GM19023 (cell line): ENCODE data around the gene PIGS.
"Not testable (repeated sequence)": the region's sequence is repeated elsewhere in the genome, so short reads cannot be mapped to it uniquely, and the experiment has no call there.

ENCODE experiments used
- ATAC-seq: cut with Tn5 transposase; IDR thresholded peaks from one replicate; pipeline ENCODE4 v1.9.1; 2021; ENCODE audit warnings: mild to moderate bottlenecking, moderate library complexity; ENCODE audit not compliant: unreplicated experiment

The PIGS gene

GRCh38 chr17:28532050-28532960 lies 39.0 kb downstream of the PIGS start:
- ATAC-seq: no peak

GRCh38 chr17:28530926-28531325 lies 40.4 kb downstream of the PIGS start:
- ATAC-seq: no peak

- no peak for ATAC-seq
Measured at GRCh38 chr17:28530250-28530649, 41.1 kb downstream of the PIGS start.

DNA sequence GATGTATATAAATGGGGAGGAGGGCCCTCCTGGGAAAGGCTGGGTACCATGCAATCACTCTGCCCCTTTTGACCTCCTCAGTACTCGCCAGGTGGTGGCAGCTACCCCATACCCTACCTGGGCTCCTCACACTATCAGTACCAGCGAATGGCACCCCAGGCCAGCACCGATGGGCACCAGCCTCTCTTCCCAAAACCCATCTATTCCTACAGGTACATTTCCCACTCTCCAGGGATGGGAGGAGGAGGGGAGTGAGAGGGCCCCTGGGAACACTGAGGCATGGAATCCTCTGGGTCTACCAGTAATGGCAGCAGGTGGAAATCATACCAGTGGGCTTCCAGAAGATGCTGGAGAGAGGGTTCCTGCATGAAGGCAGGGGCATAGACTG lies 42.3 kb downstream of the PIGS start:
- ATAC-seq: no peak

GRCh38 chr17:28528327-28529012 lies 42.9 kb downstream of the PIGS start:
- ATAC-seq: no peak

DNA sequence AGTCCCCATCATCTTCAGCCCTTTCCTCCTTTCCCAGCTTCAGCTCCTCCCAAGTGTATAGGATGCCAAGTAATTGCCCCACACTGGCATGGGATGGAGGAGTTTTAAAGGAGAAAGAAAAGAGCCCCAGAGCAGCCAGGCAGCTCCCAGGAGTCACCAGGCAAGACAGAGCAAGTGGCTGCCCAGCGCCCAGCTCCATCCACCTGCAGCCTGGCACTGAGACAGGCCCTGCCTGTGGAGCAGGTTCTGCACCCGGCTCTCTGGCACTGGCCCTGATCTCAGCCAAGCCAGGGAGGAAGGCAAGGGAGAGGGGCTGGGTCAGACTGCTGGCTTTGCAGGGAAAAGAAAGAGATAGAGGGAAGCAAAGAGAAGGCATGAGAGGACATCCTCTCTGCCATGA lies 43.5 kb downstream of the PIGS start:
- ATAC-seq: no peak

- no peak for ATAC-seq
Measured at GRCh38 chr17:28527181-28527681, 44.1 kb downstream of the PIGS start.

DNA sequence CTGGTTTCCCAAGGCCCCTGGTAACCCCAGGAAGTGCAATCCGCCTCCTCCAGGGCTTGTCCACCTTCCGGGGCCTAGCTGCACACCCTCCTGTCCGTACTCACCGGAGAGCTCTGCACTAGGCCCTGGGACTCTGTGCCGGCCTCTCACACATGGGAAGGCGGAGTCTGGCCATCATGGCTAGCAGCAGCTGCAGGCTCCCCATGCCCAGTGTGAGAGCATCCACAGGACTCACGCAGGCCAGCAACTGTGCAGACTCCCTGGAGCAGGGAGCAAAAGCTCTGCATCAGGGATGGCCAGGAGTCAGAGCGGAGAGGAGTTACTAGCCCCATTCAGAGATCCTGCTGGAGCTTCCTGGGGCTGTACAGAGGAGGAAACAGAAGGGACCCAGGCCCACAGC lies 44.9 kb downstream of the PIGS start:
- no peak for ATAC-seq

DNA sequence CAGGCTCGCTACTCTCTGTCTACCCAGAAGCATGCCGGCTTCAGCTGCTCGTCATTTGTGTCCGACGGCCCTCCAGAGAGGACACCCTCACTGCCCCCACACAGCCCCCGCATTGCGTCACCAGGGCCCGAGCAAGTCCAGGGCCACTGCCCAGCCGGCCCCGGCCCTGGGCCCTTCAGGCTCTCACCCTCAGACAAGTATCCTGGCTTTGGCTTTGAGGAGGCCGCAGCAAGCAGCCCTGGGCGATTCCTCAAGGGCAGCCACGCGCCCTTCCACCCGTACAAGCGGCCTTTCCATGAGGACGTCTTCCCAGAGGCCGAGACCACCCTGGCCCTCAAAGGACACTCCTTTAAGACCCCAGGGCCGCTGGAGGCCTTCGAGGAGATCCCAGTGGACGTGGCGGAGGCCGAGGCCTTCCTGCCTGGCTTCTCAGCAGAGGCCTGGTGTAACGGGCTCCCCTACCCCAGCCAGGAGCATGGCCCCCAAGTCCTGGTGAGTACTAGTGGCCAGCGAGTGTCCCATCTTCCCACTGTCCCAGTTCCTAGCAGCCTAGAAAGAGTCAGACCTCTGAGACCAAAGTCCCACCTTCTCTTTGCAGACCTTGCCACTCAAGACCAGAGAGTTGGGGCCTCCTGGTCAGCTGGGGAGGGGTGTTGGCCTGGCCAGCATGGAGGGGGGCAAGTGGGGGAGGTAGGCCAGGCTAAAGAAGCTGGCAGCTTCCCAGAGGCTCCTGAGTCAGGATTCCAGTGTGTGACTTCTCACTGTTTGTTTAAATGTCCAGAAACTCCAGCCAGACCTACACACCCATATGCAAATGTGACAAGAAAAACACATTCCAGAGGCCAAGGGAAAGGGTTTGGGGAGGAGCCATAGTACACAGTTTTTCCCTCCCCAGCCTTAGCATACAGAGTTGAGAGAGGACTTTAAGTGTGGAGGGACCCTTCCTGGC lies 46.6 kb downstream of the PIGS start:
- no peak for ATAC-seq

- ATAC-seq: no peak
Measured at GRCh38 chr17:28523876-28524275, 47.4 kb downstream of the PIGS start.

DNA sequence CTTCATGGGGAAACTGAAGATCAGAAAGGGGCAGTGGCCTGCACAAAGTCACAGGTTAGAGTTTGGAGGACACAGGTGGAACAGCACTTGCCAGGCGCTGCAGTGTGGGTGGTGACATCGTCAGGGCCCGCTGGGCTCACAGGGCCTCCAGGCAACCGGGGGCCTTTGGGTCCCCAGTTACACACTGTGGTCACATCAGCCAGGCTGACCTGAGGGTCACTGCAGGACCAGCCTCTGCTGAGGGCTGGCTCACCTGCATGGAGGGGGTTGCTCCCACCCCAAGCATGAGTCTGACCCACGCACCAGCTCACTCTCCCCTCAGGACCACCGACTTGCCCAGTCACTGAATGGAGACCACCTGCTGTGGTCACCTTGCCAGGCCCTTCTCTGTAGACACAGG lies 48.1 kb downstream of the PIGS start:
- no peak for ATAC-seq

DNA sequence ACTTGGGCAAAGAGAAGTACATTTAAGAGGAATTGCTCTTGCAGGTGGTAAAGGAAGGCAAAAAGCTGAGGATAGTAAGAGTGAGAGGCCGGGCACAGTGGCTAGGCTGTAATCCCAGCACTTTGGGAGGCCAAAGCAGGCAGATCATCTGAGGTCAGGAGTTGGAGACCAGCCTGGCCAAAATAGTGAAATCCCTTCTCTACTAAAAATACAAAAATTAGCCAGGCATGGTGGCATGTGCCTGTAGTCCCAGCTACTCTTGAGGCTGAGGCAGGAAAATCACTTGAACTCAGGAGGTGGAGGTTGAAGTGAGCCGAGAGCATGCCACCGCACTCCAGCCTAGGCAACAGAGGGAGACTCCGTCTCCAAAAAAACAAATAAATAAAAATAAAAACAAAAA lies 49.0 kb downstream of the PIGS start:
- not testable (repeated sequence) for ATAC-seq

GRCh38 chr17:28521311-28522085 lies 49.8 kb downstream of the PIGS start:
- no peak for ATAC-seq

- no peak for ATAC-seq
Measured at GRCh38 chr17:28520687-28521086, 50.6 kb downstream of the PIGS start.

GRCh38 chr17:28519236-28519635 lies 52.1 kb downstream of the PIGS start:
- no peak for ATAC-seq

- no peak for ATAC-seq
Measured at GRCh38 chr17:28518578-28518977, 52.7 kb downstream of the PIGS start.

- ATAC-seq: no peak
Measured at GRCh38 chr17:28518132-28518531, 53.2 kb downstream of the PIGS start.

DNA sequence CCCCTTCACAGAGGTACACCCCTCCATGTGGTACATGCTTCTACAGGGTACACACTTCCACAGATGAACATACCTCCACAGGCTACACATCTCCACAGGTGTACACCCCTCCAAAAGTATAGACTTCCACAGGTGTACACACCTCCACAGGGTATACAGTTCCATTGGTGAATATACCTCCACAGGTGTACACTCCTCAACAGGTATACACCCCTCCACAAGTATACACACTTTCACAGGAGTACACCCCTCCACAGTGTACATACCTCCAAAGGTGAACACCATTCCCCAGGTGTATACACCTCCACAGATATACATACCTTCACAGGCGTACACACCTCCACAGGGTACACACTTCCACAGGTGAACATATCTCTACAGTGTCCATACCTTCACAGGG lies 55.8 kb downstream of the PIGS start:
- ATAC-seq: no peak

DNA sequence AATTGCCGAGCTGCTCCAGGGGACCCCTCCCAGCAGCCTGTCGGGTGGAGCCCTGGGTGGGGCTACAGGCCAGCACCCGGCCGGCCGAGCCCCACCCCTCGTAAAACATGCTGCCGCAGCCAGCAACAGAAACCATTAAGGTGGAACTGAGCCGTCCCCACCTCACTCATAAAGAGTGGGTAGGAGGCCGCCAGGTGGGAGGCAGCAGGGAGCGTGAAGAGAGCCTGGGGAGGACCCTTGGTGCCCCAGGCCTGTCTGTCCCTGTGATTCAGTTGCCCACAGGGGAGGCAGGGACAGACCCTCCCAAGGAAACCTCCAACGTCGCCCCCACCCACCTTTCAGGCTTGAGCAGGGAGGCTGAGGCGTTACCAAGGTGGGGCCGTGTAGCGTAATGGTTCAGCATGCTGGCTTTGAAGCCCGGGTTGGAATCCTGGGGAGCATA lies 56.7 kb downstream of the PIGS start:
- no peak for ATAC-seq

DNA sequence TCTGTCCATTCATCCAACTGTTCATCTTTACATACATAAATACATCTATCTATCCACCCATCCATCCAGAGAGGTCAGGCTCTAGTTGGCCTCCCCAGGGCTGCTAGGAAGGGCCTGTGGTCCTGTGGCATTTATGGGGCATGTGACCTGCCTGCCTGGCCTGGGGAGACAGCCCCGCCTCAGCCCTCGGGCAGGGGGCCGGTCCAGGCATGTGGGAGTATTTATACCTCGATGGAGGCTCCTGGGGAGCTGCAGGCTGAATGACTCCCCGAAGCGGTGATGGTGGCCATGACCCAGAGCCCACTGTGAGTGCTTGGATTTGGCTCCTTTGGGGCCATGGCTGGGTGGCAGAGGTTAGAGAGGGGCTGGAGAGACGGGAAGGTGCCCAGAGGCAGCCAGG lies 57.8 kb downstream of the PIGS start:
- no peak for ATAC-seq
